ENCODE results near the gene VAV1.

The VAV1 gene

GRCh38 chr19:6842871-6843607 lies 70.5 kb downstream of the VAV1 start:
- H3K27ac ChIP-seq (ENCODE audit: low read depth in 2 of 2, low read length in 2 of 2) = no peak overlapping the region
- no peak overlapping the region for H3K4me3 ChIP-seq (ENCODE audit: low read length in 2 of 2)
- H3K36me3 ChIP-seq (ENCODE audit: control insufficient read depth in 2 of 2, insufficient read depth in 2 of 2, low read length in 2 of 2) = no peaks in the 10 kb centered on the region
- H3K4me1 ChIP-seq (ENCODE audit: control insufficient read depth in 2 of 2, insufficient read depth in 2 of 2, low read length in 2 of 2) = no peaks in the 10 kb centered on the region
- no peaks in the 10 kb centered on the region for H3K9me3 ChIP-seq (ENCODE audit: control insufficient read depth in 2 of 2, low read length in 2 of 2)
- H3K27me3 ChIP-seq (ENCODE audit: control insufficient read depth in 2 of 2, insufficient read depth in 2 of 2, low read length in 2 of 2) = no peaks in the 10 kb centered on the region
- no peak overlapping the region for H3K9ac ChIP-seq (ENCODE audit: low read depth in 1 of 2, low read length in 2 of 2)

- Histone ChIP-seq H3K9me3 (ENCODE audit: control insufficient read depth in 2 of 2, low read length in 2 of 2) (no peaks in the 10 kb centered on the region), H3K27ac (ENCODE audit: low read depth in 2 of 2, low read length in 2 of 2) (no peak overlapping the region), H3K36me3 (ENCODE audit: control insufficient read depth in 2 of 2, insufficient read depth in 2 of 2, low read length in 2 of 2) (no peaks in the 10 kb centered on the region), H3K27me3 (ENCODE audit: control insufficient read depth in 2 of 2, insufficient read depth in 2 of 2, low read length in 2 of 2) (no peaks in the 10 kb centered on the region), H3K4me3 (ENCODE audit: low read length in 2 of 2) (no peak overlapping the region), H3K4me1 (ENCODE audit: control insufficient read depth in 2 of 2, insufficient read depth in 2 of 2, low read length in 2 of 2) (no peaks in the 10 kb centered on the region), H3K9ac (ENCODE audit: low read depth in 1 of 2, low read length in 2 of 2) (no peak overlapping the region)
Observed at GRCh38 chr19:6847828-6848200, 75.3 kb downstream of the VAV1 start.

DNA sequence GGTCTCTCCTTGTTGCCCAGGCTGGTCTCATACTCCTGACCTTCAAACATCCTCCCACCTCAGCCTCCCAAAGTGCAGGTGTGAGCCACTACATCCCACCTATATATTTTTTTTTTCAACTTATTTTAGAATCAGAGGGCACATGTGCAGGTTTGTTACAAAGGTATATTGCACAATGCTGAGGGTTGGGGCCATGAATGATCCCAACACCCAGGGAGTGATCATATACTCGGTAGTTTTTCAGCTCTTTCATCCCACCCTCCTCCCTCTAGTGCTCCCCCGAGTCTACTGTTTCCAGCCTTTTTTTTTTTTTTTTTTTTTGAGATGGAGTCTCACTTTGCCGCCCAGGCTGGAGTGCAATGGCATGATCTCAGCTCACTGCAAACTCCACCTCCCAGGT lies 76.5 kb downstream of the VAV1 start:
- Histone ChIP-seq H3K27ac (ENCODE audit: low read depth in 2 of 2, low read length in 2 of 2) (no peak overlapping the region), H3K9ac (ENCODE audit: low read depth in 1 of 2, low read length in 2 of 2) (no peak overlapping the region), H3K27me3 (ENCODE audit: control insufficient read depth in 2 of 2, insufficient read depth in 2 of 2, low read length in 2 of 2) (no peaks in the 10 kb centered on the region), H3K4me1 (ENCODE audit: control insufficient read depth in 2 of 2, insufficient read depth in 2 of 2, low read length in 2 of 2) (no peaks in the 10 kb centered on the region), H3K4me3 (ENCODE audit: low read length in 2 of 2) (no peak overlapping the region), H3K9me3 (ENCODE audit: control insufficient read depth in 2 of 2, low read length in 2 of 2) (no peaks in the 10 kb centered on the region), H3K36me3 (ENCODE audit: control insufficient read depth in 2 of 2, insufficient read depth in 2 of 2, low read length in 2 of 2) (no peaks in the 10 kb centered on the region)

- Histone ChIP-seq H3K36me3 (ENCODE audit: control insufficient read depth in 2 of 2, insufficient read depth in 2 of 2, low read length in 2 of 2) (no peaks in the 10 kb centered on the region), H3K4me3 (ENCODE audit: low read length in 2 of 2) (no peak overlapping the region), H3K9me3 (ENCODE audit: control insufficient read depth in 2 of 2, low read length in 2 of 2) (no peaks in the 10 kb centered on the region)
Observed at GRCh38 chr19:6849876-6850275, 77.4 kb downstream of the VAV1 start.

GRCh38 chr19:6851359-6851758 lies 78.9 kb downstream of the VAV1 start:
- no peak overlapping the region for H3K9ac ChIP-seq (ENCODE audit: low read depth in 1 of 2, low read length in 2 of 2)
- H3K4me1 ChIP-seq (ENCODE audit: control insufficient read depth in 2 of 2, insufficient read depth in 2 of 2, low read length in 2 of 2) = no peaks in the 10 kb centered on the region
- H3K27ac ChIP-seq (ENCODE audit: low read depth in 2 of 2, low read length in 2 of 2) = no peak overlapping the region
- no peaks in the 10 kb centered on the region for H3K27me3 ChIP-seq (ENCODE audit: control insufficient read depth in 2 of 2, insufficient read depth in 2 of 2, low read length in 2 of 2)
- no peak overlapping the region for H3K4me3 ChIP-seq (ENCODE audit: low read length in 2 of 2)
- no peaks in the 10 kb centered on the region for H3K9me3 ChIP-seq (ENCODE audit: control insufficient read depth in 2 of 2, low read length in 2 of 2)
- H3K36me3 ChIP-seq (ENCODE audit: control insufficient read depth in 2 of 2, insufficient read depth in 2 of 2, low read length in 2 of 2) = no peaks in the 10 kb centered on the region

More at GRCh38 chr19:6849876-6850275, 77.4 kb downstream of the VAV1 start:
- Histone ChIP-seq H3K4me1 (ENCODE audit: control insufficient read depth in 2 of 2, insufficient read depth in 2 of 2, low read length in 2 of 2) (no peaks in the 10 kb centered on the region), H3K27ac (ENCODE audit: low read depth in 2 of 2, low read length in 2 of 2) (no peak overlapping the region), H3K27me3 (ENCODE audit: control insufficient read depth in 2 of 2, insufficient read depth in 2 of 2, low read length in 2 of 2) (no peaks in the 10 kb centered on the region), H3K9ac (ENCODE audit: low read depth in 1 of 2, low read length in 2 of 2) (no peak overlapping the region)

GRCh38 chr19:6852001-6852400 lies 79.5 kb downstream of the VAV1 start:
- no peak overlapping the region for H3K4me3 ChIP-seq (ENCODE audit: low read length in 2 of 2)
- no peak overlapping the region for H3K9ac ChIP-seq (ENCODE audit: low read depth in 1 of 2, low read length in 2 of 2)
- no peaks in the 10 kb centered on the region for H3K4me1 ChIP-seq (ENCODE audit: control insufficient read depth in 2 of 2, insufficient read depth in 2 of 2, low read length in 2 of 2)
- H3K36me3 ChIP-seq (ENCODE audit: control insufficient read depth in 2 of 2, insufficient read depth in 2 of 2, low read length in 2 of 2) = peaks cover 0 to 2% of the 10 kb centered on the region in 2 donors
- H3K27me3 ChIP-seq (ENCODE audit: control insufficient read depth in 2 of 2, insufficient read depth in 2 of 2, low read length in 2 of 2) = no peaks in the 10 kb centered on the region
- H3K27ac ChIP-seq (ENCODE audit: low read depth in 2 of 2, low read length in 2 of 2) = no peak overlapping the region
- no peaks in the 10 kb centered on the region for H3K9me3 ChIP-seq (ENCODE audit: control insufficient read depth in 2 of 2, low read length in 2 of 2)

GRCh38 chr19:6853868-6854267 lies 81.4 kb downstream of the VAV1 start:
- H3K4me3 ChIP-seq (ENCODE audit: low read length in 2 of 2) = no peak overlapping the region
- no peaks in the 10 kb centered on the region for H3K9me3 ChIP-seq (ENCODE audit: control insufficient read depth in 2 of 2, low read length in 2 of 2)
- peaks cover 0 to 2% of the 10 kb centered on the region in 2 donors for H3K36me3 ChIP-seq (ENCODE audit: control insufficient read depth in 2 of 2, insufficient read depth in 2 of 2, low read length in 2 of 2)
- no peak overlapping the region for H3K9ac ChIP-seq (ENCODE audit: low read depth in 1 of 2, low read length in 2 of 2)
- H3K27ac ChIP-seq (ENCODE audit: low read depth in 2 of 2, low read length in 2 of 2) = no peak overlapping the region
- no peaks in the 10 kb centered on the region for H3K4me1 ChIP-seq (ENCODE audit: control insufficient read depth in 2 of 2, insufficient read depth in 2 of 2, low read length in 2 of 2)
- H3K27me3 ChIP-seq (ENCODE audit: control insufficient read depth in 2 of 2, insufficient read depth in 2 of 2, low read length in 2 of 2) = no peaks in the 10 kb centered on the region

- Histone ChIP-seq H3K4me3 (ENCODE audit: low read length in 2 of 2) (no peak overlapping the region), H3K27me3 (ENCODE audit: control insufficient read depth in 2 of 2, insufficient read depth in 2 of 2, low read length in 2 of 2) (no peaks in the 10 kb centered on the region), H3K27ac (ENCODE audit: low read depth in 2 of 2, low read length in 2 of 2) (no peak overlapping the region), H3K9me3 (ENCODE audit: control insufficient read depth in 2 of 2, low read length in 2 of 2) (no peaks in the 10 kb centered on the region), H3K36me3 (ENCODE audit: control insufficient read depth in 2 of 2, insufficient read depth in 2 of 2, low read length in 2 of 2) (peaks cover 0 to 2% of the 10 kb centered on the region in 2 donors), H3K4me1 (ENCODE audit: control insufficient read depth in 2 of 2, insufficient read depth in 2 of 2, low read length in 2 of 2) (no peaks in the 10 kb centered on the region), H3K9ac (ENCODE audit: low read depth in 1 of 2, low read length in 2 of 2) (no peak overlapping the region)
Observed at GRCh38 chr19:6854758-6855157, 82.2 kb downstream of the VAV1 start.

GRCh38 chr19:6856749-6857372 lies 84.4 kb downstream of the VAV1 start:
- H3K27me3 ChIP-seq (ENCODE audit: control insufficient read depth in 2 of 2, insufficient read depth in 2 of 2, low read length in 2 of 2) = no peaks in the 10 kb centered on the region
- no peak overlapping the region for H3K9ac ChIP-seq (ENCODE audit: low read depth in 1 of 2, low read length in 2 of 2)
- H3K27ac ChIP-seq (ENCODE audit: low read depth in 2 of 2, low read length in 2 of 2) = no peak overlapping the region
- no peaks in the 10 kb centered on the region for H3K4me1 ChIP-seq (ENCODE audit: control insufficient read depth in 2 of 2, insufficient read depth in 2 of 2, low read length in 2 of 2)
- H3K9me3 ChIP-seq (ENCODE audit: control insufficient read depth in 2 of 2, low read length in 2 of 2) = no peaks in the 10 kb centered on the region
- no peak overlapping the region for H3K4me3 ChIP-seq (ENCODE audit: low read length in 2 of 2)
- H3K36me3 ChIP-seq (ENCODE audit: control insufficient read depth in 2 of 2, insufficient read depth in 2 of 2, low read length in 2 of 2) = peaks cover 0 to 2% of the 10 kb centered on the region in 2 donors

GRCh38 chr19:6861683-6862286 lies 89.3 kb downstream of the VAV1 start:
- Histone ChIP-seq H3K9ac (ENCODE audit: low read depth in 1 of 2, low read length in 2 of 2) (no peak overlapping the region), H3K27ac (ENCODE audit: low read depth in 2 of 2, low read length in 2 of 2) (no peak overlapping the region), H3K4me1 (ENCODE audit: control insufficient read depth in 2 of 2, insufficient read depth in 2 of 2, low read length in 2 of 2) (peaks cover 0 to 2% of the 10 kb centered on the region in 2 donors), H3K36me3 (ENCODE audit: control insufficient read depth in 2 of 2, insufficient read depth in 2 of 2, low read length in 2 of 2) (peaks cover 0 to 2% of the 10 kb centered on the region in 2 donors), H3K27me3 (ENCODE audit: control insufficient read depth in 2 of 2, insufficient read depth in 2 of 2, low read length in 2 of 2) (no peaks in the 10 kb centered on the region), H3K9me3 (ENCODE audit: control insufficient read depth in 2 of 2, low read length in 2 of 2) (no peaks in the 10 kb centered on the region), H3K4me3 (ENCODE audit: low read length in 2 of 2) (no peak overlapping the region)

All from mucosa of rectum (tissue), 2 donors.